IPS-18a (cell line): ENCODE results near the gene C11orf58.

Experiments used
- H3K27ac ChIP-seq: one replicate; pipeline ENCODE4 v1.5.1; 2013; ENCODE audit warnings: low read length
- H3K27me3 ChIP-seq: one replicate; pipeline ENCODE4 v1.6.1; 2013; ENCODE audit warnings: mild to moderate bottlenecking, low read length; ENCODE audit not compliant: control insufficient read depth, insufficient read depth
- H3K36me3 ChIP-seq: one replicate; pipeline ENCODE4 v1.6.1; 2013; ENCODE audit warnings: low read depth, low read length; ENCODE audit not compliant: control insufficient read depth
- H3K4me1 ChIP-seq: one replicate; pipeline ENCODE4 v1.6.1; 2013; ENCODE audit warnings: low read depth, low read length; ENCODE audit not compliant: control insufficient read depth
- H3K4me3 ChIP-seq: one replicate; pipeline ENCODE4 v1.5.1; 2013; ENCODE audit warnings: low read length
- H3K9ac ChIP-seq: one replicate; pipeline ENCODE4 v1.6.1; 2013; ENCODE audit warnings: mild to moderate bottlenecking, low read length, moderate library complexity
- H3K9me3 ChIP-seq: one replicate; pipeline ENCODE4 v1.6.1; 2013; ENCODE audit warnings: low read depth, low read length; ENCODE audit not compliant: control insufficient read depth

C11orf58 gene

DNA sequence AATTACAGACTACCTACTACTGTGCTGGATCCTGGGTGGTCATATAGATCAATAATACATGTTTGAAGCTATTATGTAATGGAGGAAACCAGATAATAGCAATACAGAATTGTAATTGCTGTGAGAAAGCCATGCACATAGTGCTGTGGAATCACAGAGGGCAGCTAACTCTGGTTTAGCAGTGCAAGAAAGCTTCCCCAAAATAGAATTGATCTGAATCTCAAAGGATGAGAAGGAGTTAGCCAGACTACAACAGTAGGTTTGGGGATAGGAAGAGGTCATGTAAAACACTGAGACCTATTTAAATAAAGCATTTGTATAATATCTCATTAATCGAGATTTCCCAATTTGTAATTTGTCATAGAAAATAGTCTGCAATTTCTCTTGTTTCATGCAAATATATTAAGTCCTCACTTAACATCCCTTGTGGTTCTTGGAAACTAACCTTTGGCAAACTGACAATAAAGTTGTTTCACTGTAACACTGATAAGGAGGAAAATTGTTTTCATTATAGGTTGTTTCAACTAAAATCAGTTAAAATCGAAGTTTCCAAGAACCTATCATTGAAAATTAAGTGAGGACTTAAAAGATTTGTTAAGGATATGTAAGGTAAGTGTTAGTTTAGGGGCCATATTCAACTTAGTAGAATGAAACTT, 7.6 kb downstream of the C11orf58 start:
- H3K9me3 ChIP-seq, result no peaks in the 10 kb centered on the region
- no peaks in the 10 kb centered on the region for H3K27me3 ChIP-seq
- no peak overlapping the region for H3K9ac ChIP-seq
- H3K36me3 ChIP-seq, result peaks cover 75% of the 10 kb centered on the region
- no peak overlapping the region for H3K27ac ChIP-seq
- H3K4me1 ChIP-seq, result no peaks in the 10 kb centered on the region
- no peak overlapping the region for H3K4me3 ChIP-seq

DNA sequence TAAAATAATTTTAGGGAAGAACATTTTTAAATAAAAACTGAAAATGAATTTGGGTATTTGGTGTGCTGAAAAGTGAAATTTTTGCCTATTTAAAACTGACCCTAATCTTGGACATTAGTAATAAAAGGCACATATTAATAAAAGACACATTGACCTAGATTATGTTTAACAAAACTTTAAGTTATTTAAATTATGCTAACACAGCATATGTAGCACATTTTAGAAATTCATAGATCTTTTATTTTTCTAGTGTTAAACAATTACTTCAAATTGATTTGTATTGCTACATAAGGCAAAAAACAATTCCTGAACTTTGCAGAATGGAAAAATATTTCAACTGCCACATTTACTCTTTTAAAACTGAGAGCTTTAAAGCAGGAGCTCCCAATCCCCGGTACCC, 10.6 kb downstream of the C11orf58 start:
- no peak overlapping the region for H3K4me3 ChIP-seq
- H3K9me3 ChIP-seq, result no peaks in the 10 kb centered on the region
- no peak overlapping the region for H3K9ac ChIP-seq
- no peaks in the 10 kb centered on the region for H3K27me3 ChIP-seq
- no peak overlapping the region for H3K27ac ChIP-seq
- no peaks in the 10 kb centered on the region for H3K4me1 ChIP-seq
- peaks cover 97% of the 10 kb centered on the region for H3K36me3 ChIP-seq

DNA sequence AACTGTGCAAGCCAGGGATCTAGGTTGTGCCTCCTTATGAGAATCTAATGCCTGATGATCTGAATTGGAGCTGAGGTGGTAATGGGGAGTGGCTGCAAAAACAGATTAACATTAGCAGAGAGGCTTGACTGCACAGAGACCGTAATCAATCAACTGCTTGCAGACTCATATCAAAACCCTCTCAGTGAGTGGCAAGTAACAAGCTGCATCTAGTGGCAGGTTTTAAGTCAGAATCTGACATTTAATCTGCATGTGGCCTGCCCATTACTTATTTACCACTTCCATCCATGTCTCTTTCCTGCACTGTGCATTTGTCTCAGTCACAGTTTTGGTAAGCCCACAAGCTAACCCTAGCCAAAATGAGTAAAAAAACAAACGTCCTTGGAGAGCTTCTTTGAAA, 11.2 kb downstream of the C11orf58 start:
- H3K27ac ChIP-seq, result no peak overlapping the region
- no peaks in the 10 kb centered on the region for H3K27me3 ChIP-seq
- no peaks in the 10 kb centered on the region for H3K4me1 ChIP-seq
- H3K36me3 ChIP-seq, result peaks cover 94% of the 10 kb centered on the region
- no peak overlapping the region for H3K9ac ChIP-seq
- H3K4me3 ChIP-seq, result no peak overlapping the region
- no peaks in the 10 kb centered on the region for H3K9me3 ChIP-seq

DNA sequence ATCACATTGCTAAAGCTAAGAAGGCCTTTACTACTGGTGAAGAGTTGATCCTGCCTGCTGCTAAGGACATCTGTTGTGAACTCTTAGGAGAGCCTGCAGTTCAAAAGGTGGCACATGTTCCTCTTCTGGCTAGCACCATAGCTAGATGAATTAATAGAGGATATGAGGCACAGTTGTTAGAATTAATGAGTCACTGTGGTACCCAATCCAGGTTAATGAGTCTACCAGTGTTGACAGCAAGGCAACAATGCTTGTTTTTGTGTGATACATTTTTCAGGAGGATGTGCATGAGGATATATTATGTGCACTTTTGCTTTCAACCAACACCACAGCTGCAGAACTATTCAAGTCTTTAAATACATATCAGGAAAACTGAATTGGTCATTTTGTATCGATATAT, 12.0 kb downstream of the C11orf58 start:
- H3K36me3 ChIP-seq, result peaks cover 93% of the 10 kb centered on the region
- H3K27me3 ChIP-seq, result no peaks in the 10 kb centered on the region
- no peak overlapping the region for H3K9ac ChIP-seq

DNA sequence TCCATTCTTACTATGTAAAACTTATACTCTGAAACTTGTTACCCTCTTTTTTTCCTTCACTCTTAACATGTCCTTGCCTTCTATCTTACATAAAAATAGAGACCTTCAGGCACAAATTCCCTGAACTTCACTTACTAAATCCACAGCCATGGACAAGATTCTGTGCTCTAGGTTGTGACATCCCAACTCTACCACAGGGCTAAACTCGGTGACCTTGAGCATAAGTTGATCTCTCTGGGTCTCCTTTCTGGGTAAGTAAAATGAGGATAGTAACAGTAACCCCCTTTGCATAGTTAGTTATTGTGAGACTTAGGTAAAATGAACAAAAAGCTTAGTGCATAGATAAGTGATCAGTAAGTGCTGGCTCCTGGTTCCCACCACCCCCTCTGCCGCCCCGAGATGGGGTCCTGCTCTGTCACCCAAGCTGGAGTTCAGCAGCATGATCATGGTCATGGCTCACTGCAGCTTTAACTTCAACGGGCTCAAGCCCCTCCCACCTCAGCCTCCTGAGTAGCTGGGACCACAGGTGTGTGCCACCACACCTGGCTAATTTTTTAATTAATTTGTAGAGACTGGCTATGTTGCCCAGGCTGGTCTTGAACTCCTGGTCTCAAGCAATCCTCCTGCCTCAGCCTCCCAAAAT, 20.1 kb downstream of the C11orf58 start:
- Histone ChIP-seq H3K4me1 (no peaks in the 10 kb centered on the region), H3K4me3 (no peak overlapping the region), H3K27me3 (no peaks in the 10 kb centered on the region), H3K9me3 (no peaks in the 10 kb centered on the region), H3K27ac (no peak overlapping the region), H3K9ac (no peak overlapping the region), H3K36me3 (peaks cover 36% of the 10 kb centered on the region)

More for the DNA sequence above, 12.0 kb downstream of the C11orf58 start:
- Histone ChIP-seq H3K4me3 (no peak overlapping the region), H3K9me3 (no peaks in the 10 kb centered on the region), H3K4me1 (no peaks in the 10 kb centered on the region), H3K27ac (no peak overlapping the region)

DNA sequence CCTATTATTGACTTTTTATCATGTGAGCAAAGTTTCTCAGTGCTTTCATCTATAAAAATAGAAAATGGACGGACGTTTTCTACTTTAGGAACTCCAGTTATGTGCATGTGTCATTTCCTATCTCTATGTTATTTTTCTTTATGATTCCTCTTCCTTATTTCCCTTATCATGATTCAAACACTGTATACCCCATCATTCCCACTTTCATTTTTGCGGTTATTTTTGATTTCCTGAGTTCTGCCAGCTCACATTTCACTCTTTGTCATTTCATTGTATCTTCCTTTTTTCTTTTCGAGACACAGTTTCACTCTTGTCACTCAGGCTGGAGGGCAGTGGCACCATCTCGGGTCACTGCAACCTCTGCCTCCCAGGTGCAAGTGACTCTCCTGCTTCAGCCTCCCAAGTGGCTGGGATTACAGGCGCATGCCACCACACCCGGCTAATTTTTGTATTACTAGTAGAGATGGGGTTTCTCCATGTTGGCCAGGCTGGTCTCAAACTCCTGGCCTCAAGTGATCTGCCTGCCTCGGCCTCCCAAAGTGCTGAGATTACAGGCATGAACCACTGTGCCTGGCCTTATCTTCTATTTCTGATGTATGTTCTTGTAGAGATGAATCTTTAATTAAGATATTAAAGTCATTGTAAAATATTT, 21.5 kb downstream of the C11orf58 start:
- Histone ChIP-seq H3K9ac (no peak overlapping the region), H3K4me1 (no peaks in the 10 kb centered on the region), H3K27me3 (no peaks in the 10 kb centered on the region)

DNA sequence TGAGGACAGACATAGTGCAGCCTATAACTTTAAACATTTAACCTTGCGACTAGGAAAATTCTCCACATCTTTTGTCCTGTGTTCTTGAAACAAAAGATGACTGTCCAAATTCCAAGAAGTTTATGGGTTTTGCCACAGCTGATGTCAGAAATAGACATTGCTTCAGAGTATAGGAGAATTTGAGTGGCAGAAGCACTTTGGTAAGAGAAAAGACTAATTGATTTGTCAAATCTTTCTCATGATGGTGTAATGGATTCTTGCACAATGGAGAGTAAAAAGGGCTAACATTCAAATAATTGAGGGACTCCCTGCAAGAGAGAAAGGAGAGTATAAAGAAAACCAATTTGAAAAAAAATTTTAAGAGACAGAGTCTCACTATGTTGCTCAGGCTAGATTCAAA, 25.3 kb downstream of the C11orf58 start:
- H3K9me3 ChIP-seq, result no peaks in the 10 kb centered on the region
- H3K27me3 ChIP-seq, result no peaks in the 10 kb centered on the region
- no peaks in the 10 kb centered on the region for H3K4me1 ChIP-seq
- H3K9ac ChIP-seq, result no peak overlapping the region
- H3K27ac ChIP-seq, result no peak overlapping the region
- no peaks in the 10 kb centered on the region for H3K36me3 ChIP-seq
- H3K4me3 ChIP-seq, result no peak overlapping the region

More for the DNA sequence above, 21.5 kb downstream of the C11orf58 start:
- Histone ChIP-seq H3K9me3 (no peaks in the 10 kb centered on the region), H3K27ac (no peak overlapping the region), H3K36me3 (peaks cover 23% of the 10 kb centered on the region), H3K4me3 (no peak overlapping the region)

DNA sequence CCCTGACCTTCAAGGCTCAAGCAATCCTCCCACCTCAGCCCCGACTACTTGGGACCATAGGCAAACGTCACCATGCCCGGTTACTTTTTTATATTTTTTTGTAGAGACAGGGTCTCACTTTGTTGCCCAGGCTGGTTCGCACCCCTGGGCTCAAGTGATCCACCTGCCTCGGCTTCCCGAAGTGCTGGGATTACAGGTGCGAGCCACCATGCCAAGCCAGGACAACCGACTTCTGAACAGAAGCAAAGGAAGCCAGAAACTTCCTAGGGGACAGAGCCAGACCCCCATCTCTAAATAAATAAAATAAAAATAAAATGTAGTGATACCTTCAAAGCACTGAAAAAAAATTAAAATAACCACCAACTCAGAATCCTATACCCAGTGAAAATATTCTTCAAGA, 26.4 kb downstream of the C11orf58 start:
- Histone ChIP-seq H3K36me3 (no peaks in the 10 kb centered on the region), H3K9me3 (no peaks in the 10 kb centered on the region), H3K9ac (no peak overlapping the region), H3K27me3 (no peaks in the 10 kb centered on the region), H3K4me1 (no peaks in the 10 kb centered on the region), H3K4me3 (no peak overlapping the region), H3K27ac (no peak overlapping the region)

DNA sequence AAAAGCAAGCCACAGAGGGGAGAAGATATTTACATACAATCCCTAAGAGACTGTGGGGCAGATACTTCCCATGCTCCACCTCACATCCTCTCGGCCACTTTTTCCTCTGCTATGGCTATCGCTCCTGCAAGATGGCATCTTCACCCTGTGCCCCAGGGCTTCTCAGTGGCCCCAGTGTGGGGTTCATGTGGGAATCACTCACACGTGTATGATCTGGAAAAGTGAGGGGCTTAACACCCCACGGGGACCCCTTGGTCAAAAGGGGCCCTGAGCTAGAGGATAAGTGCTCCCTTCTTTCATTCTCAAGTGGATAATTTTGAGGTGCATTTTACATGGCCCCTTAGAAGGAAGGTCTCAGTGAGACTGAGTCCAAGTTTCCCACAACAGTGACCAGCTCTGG, 28.7 kb downstream of the C11orf58 start:
- no peaks in the 10 kb centered on the region for H3K27me3 ChIP-seq
- no peaks in the 10 kb centered on the region for H3K36me3 ChIP-seq
- H3K4me1 ChIP-seq, result no peaks in the 10 kb centered on the region
- H3K4me3 ChIP-seq, result no peak overlapping the region
- H3K27ac ChIP-seq, result no peak overlapping the region
- H3K9me3 ChIP-seq, result no peaks in the 10 kb centered on the region
- no peak overlapping the region for H3K9ac ChIP-seq

DNA sequence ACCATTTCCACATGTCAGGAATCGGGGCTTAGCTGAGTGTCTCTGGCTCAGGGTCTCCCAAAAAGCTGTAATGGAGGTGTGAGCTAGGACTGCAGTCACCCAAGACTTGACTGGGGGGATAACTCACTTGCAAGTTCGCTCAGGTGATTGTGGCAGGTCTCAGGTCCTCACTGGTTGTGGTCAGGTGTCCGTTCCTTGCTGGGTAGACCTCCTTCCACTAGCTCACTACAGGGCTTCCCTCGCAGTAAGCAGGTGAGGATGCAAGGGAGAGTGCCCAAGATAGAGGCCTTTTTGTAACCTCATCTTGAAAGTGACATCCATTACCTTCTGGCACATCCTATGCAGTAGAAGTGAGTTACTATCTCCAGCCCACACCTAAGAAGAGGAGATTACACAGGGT, 29.5 kb downstream of the C11orf58 start:
- Histone ChIP-seq H3K9me3 (no peaks in the 10 kb centered on the region), H3K27ac (no peak overlapping the region), H3K27me3 (no peaks in the 10 kb centered on the region)

DNA sequence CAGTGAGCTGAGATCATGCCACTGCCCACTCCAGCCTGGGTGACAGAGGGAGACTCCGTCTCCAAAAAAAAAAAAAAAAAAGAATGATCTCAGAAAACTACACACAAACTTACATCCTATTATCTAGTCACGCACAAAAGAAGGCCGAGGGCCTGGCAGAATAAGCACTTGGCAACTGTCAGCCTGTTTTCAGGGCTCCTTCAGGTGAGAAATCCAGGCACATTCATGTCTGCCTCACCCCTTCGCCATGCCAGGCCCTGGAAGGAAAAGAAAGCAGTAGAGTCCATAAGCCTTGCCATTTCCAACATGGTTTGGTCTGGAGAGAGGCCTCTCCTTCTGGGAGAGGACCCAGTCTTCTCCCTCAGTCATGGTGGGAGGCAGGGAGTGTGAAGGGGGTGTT, 30.9 kb downstream of the C11orf58 start:
- Histone ChIP-seq H3K36me3 (no peaks in the 10 kb centered on the region), H3K27me3 (no peaks in the 10 kb centered on the region), H3K4me3 (no peak overlapping the region), H3K27ac (no peak overlapping the region), H3K9ac (no peak overlapping the region), H3K4me1 (no peaks in the 10 kb centered on the region), H3K9me3 (no peaks in the 10 kb centered on the region)

More for the DNA sequence above, 29.5 kb downstream of the C11orf58 start:
- H3K4me1 ChIP-seq, result no peaks in the 10 kb centered on the region
- H3K4me3 ChIP-seq, result no peak overlapping the region
- no peaks in the 10 kb centered on the region for H3K36me3 ChIP-seq
- H3K9ac ChIP-seq, result no peak overlapping the region

DNA sequence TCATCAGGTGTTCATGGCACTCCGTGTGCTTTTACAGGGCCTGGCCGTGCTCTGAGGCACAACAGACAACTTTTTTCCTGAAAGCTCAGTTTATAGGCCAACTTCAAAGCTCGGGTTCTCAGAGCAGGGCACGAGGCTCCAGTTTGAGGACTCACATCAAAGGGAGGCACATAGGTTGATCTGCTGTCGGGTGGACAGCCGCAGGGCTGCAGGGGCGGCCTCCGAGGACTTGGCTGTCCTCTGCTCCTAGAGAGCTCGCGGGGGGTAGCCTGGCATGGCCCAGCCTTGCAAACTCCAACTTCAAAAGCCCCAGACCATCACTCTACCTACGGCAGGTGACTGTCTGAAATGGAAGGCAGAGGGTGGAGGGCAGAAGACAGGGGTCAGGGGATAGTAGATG, 31.6 kb downstream of the C11orf58 start:
- Histone ChIP-seq H3K4me3 (no peak overlapping the region), H3K9me3 (no peaks in the 10 kb centered on the region)

More for the DNA sequence above, 31.6 kb downstream of the C11orf58 start:
- no peaks in the 10 kb centered on the region for H3K36me3 ChIP-seq
- no peak overlapping the region for H3K27ac ChIP-seq
- peaks cover 3% of the 10 kb centered on the region for H3K4me1 ChIP-seq
- no peaks in the 10 kb centered on the region for H3K27me3 ChIP-seq
- H3K9ac ChIP-seq, result no peak overlapping the region
